Measurements from ENCODE around the gene P2RY8.
A peak's percentile ranks its signal among the peaks of the same experiment; 100 is the strongest.
"Not testable (repeated sequence)": the region's sequence is repeated elsewhere in the genome, so short reads cannot be mapped to it uniquely, and the experiment has no call there.

P2RY8 gene

DNA sequence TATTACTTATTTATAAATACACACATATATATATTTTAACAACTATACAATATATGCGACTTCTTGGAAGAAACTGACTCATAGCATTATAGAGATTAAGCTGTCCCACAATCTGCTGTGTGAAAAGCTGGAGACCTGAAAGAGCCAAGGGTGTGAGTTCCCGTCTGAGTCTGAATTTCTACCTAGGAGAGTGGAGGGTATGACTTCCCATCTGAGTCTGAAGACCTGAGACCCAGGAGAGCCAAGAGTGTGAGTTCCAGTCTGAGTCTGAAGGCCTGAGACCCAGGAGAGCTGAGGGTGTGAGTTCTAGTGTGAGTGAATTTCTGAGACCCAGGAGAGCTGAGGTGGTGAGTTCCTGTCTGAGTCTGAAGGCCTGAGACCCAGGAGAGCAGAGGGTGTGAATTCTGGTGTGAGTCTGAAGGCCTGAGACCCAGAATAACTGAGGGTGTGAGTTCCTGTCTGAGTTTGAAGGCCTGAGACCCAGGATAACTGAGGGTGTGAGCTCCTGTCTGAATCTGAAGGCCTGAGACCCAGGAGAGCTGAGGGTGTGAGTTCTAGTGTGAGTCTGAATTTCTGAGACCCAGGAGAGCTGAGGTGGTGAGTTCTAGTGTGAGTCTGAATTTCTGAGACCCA is 8.9 kb upstream of the P2RY8 start:
- no peak for DNase-seq (ENCODE audit: low read depth)

DNA sequence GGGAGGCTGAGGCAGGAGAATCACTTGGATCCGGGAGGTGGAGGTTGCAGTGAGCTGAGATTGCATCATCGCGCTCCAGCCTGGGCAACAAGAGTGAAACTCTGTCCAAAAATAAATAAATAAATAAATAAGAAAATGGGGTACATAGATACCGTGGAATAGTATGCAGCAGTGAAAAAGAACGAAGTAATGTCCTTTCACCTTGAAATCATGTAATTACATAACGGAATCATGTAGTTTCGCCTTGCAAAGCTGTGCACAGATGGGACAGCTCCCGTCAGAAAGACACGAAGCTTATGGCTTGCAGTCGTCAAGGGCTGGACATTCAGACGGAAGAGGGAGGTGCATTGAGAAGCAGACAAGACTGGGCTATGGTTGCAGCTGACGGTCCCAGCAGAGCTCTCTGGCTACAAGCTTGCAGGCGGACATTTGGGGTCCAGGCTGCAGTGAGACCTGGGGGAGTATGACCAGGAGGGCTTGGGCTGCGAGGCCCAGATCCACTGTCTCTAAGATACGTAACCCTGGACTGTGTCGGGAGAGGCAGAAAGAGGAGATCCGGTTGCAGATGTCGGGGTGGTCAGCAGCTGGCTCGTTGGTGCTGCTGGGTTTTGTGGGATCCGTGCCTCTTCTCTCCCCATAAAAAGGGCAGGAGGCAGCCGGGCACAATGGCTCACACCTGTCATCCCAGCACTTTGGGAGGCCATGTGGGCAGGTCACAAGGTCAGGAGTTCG is 6.2 kb upstream of the P2RY8 start:
- no peak for DNase-seq (ENCODE audit: low read depth)

DNA sequence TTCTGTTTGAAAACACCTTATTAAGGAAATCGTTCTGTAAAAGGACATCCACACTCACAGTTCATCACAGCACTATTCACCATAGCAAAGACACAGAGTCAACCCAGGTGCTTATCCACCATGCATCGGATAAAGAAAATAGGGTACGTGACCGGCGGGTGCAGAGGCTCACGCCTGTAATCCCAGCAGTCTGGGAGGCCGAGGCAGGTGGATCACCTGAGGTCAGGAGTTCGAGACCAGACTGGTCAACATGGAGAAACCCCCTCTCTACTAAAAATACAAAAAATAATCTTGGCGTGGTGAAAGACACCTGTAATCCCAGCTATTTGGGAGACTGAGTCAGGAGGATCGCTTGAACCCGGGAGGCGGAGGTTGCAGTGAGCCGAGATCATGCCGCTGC is 2.2 kb upstream of the P2RY8 start:
- not testable (repeated sequence) for DNase-seq (ENCODE audit: low read depth)

DNA sequence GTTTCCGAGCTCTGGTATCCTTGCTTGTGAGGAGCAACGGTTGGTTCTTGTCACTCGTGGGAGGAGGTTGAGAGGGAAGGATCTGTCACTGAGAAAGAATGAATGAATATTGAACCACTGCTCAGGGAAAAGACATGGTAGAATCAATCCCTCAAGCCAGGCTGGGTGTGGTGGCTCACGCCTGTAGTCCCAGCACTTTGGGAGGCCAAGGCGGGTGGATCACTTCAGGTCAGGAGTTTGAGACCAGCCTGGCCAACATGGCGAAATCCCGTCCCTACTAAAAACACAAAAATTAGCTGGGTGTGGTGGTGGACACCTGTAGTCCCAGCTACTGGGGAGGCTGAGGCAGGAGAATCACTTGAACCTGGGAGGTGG is 718 bp upstream of the P2RY8 start:
- DNase-seq (ENCODE audit: low read depth): not testable (repeated sequence)

DNA sequence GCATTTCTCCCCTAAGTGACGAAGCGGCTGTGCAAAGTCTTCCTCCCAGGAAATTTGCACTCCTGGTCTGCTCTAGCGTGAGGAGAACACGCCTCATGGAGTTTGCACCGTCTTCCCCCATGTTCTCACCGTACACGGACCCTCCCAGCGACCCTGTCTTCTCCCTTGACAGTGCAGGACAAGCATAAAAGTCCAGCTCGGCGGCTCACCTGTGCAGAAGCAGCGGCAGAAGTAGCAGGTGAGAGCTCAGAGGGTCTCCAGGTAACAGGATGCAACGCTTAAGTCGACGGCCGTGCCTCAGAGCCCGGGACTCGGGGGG is 314 bp downstream of the P2RY8 start:
- DNase-seq (ENCODE audit: low read depth): no peak

DNA sequence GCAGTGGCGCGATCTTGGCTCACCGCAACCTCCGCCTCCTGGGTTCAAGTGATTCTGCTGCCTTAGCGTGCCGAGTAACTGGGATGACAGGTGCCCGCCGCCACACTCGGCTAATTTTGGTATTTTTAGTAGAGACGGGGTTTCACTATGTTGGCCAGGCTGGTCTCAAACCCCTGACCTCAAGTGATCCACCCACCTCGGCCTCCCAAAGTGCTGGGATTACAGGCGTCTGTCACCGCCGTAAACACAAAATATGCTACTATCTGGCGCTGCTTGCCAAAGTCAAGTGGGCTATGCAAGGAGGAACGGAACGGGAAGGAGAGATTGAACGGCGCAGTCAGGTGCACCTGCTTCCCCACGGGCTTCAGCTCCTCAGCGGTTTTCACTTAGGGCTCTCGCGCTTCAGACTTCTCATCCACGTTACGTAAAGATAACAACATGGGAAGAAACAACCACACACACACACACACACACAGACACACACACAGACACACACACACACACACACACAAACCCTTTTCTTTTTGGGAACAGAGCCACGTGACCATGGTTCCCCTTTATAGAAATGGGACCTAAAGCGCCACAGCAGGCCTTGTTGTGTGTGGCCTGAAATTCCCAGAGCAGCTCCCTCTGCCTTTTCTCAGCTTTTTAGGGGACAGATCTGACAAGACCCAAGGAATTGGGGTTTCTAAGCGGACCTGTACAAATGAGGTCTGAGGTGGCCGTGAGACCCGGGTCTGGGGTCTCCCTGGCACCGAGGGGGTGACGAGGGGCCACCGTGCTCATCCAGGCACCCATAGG is 1.5 kb downstream of the P2RY8 start:
- peak; percentile 58 for DNase-seq (ENCODE audit: low read depth)

DNA sequence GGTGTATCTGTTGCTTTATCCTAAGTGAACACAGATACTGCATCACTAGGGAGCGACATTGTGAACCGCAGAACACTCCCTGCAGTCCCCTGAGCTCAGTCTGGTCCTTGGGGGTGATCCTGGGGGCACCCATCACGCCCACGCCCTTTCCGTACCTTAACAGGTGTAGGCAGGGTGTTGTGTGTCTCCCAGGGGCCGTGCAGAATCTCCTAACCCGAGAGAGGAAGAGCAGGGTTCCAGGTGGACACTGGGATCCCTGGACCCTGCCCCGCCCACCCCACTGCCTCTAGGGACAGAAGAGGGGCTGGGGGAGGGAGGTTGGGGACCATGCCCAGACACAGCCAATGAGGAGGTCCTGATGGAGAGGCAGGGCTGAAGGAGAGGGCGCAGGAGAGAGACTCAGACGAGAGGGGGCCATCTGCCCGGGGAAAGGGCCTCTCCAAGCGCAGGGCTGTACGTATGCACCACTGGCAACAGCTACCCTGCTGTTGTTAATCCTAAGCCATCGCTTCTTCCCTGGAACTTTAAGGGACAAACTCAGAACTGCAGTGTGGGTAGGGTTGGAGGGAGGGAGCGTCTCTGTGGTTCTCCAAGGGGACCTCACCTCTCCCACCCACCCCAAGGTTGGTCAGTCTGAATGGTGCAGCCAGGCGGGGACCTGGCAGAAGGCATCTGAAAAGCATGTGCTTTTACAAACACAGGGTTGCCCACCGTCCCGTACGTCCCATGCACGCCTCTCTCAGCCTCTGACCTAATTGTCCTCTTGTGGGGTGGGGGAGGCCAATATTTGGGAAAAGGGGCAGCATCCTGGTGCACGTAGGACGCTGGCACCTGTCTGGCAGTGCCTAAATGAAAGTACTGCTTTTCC is 2.5 kb downstream of the P2RY8 start:
- DNase-seq (ENCODE audit: low read depth): peak; percentile 49

DNA sequence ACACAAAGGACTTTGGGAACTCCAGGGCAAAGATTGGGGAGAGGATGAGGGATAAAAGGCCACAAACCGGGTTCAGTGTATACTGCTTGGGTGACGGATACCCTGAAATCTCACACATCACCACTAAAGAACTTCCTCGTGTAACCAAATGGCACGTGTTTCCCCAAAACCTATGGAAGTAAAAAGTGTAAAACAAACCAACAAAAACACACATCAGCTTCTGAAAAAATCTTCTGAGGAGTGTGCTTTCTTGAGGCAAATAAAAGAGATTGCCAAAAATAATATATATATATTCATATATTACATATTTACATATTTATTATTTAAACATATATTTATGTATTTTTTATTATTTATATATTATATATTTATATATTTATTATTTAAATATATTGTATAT is 3.9 kb downstream of the P2RY8 start:
- no peak for DNase-seq (ENCODE audit: low read depth)

DNA sequence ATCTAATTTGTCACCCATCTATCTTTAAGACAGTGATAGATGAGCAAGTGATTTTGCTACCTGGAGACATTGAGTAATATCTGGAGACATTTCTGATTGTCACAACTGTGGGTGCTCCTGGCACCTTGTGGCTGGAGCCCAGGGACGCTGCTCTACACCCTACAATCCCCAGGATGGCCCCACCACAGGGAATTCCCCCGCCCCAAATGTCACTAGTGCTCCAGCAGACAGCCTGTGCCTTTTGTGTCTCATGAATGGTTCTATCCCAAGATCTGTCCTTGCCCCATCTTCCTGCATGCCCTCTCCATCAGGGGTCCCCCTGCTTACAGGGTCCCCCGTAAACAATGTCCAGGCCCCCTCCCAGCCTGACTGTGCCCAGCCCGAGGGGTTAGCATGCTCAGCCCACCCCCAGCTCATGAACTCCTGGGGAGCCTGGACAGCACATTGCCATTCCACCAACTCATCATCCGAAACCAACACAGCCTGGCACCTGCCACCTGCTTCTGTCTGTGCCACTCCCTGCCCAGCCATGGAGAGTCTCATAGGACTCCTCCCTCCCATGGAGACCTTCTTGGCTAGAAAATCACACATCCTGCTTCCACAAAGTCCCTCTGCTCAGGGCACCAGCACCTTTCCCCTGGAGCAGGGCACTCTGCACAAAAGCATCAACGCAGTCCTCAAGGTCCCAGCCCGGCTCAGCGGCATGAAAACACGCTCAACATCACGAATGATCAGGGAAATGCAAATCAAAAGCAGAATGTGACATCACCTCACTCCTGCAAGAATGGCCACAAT is 5.7 kb downstream of the P2RY8 start:
- peak; percentile 43 for DNase-seq (ENCODE audit: low read depth)

DNA sequence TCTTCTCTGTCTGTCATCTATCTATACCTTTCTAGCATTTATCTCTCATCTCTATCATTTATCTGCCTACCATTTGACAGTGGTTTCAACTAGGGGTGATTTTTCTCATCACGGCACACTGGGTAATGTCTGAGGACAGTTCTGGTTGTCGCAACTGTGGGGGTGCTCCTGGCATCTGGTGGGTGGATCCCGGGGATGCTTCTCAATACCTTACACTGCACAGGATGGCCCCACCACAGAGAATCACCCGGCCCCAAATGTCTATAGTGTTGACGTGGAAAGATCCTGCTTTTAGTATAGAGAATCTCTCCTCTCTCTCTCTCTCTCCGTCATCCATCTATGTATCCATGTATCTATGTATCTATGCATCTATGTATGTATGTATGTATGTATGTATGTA is 7.2 kb downstream of the P2RY8 start:
- DNase-seq (ENCODE audit: low read depth): no peak

DNA sequence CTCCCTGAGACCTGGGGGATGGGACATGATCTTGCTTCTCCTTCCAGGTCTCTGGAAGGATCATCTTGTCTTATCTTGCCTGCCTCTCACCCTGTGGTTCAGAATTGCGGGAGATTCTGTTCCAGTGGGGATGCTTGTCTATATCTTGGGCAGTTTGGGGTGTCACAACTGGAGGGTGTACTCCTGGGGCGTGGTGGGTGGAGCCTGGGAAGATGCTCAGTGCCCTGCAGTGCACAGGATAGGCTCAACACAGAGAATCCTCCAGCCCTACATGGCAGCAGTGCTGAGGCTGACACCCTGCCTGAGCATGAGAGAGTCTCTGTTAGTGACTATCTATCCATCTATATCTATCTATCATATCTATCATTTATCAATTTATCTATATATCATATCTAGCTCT is 7.7 kb downstream of the P2RY8 start:
- DNase-seq (ENCODE audit: low read depth): no peak

DNA sequence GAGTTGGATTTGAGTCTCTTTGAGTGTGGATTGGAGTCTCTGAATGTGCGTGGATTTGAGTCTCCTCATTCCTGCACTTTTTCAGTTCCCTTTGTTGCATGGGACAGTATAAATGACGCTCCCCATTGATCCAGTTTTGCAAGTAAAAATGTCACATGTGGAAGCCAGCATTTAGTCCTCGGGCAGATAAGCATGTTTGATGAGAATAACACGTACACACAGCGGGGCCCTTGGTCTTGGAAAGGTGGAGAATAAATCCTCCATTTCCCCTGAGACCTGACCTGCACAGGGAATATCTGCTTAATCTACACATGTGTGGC is 8.1 kb downstream of the P2RY8 start:
- no peak for DNase-seq (ENCODE audit: low read depth)

DNA sequence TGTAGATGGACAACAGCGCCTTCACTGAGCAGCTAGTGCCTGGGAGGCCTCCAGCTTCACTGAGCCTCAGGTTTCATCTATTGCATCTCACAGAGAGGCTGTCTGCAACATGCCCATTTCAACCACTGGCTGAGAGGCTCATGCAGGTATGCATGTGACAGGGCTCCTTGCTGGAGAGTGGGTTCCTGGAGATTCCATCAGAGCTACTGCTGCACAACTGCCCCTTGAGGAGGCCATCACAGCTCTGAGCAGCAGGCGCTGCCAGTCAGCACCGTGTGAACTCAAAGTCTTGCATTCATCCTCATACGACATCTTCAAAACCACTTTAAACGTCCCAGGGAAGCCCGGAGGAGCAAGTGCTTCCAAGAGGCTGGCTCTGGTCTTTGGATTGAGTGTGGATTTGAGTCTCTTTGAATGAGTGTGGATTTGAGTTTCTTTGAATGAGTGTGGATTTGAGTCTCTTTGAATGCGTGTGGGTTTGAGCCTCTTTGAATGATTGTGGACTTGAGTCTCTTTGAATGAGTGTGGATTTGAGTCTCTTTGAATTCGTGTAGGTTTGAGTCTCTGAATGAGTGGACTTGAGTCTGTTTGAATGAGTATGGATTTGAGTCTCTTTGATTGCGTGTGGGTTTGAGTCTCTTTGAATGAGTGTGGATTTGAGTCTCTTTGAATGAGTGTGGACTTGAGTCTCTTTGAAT is 8.7 kb downstream of the P2RY8 start:
- DNase-seq (ENCODE audit: low read depth): no peak

DNA sequence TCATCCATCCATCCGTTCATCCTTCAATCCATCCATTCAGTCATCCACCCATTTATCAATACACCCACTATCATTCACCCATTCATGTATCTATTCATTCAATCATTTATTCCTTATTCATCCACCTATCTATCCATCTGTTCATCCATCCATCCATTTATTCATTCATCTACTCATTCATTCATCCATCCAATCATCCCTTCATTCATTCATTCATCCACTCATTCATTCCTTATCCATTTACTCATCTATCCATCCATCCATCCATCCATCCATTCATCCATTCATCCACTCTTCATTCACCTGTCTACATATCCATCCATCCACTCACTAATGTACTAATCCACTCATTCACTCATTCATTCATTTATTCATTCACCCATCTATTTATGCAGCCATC is 9.5 kb downstream of the P2RY8 start:
- DNase-seq (ENCODE audit: low read depth): no peak

DNA sequence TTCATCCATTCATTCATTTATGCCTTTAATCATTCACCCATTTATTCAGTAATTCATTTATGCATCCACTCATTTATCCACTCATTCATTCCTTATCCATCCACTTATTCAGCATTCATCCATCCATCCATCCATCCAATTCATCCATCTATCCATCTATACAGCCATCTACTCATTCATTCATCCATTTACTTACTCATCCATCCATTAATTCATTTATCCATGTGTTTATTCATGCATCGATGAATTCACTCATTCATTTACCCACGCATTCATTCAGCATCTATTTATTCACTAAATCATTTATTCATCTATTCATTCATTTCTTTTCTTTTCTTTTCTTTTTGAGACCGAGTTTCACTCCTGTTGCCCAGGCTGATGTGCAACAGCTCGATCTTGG is 10.4 kb downstream of the P2RY8 start:
- DNase-seq (ENCODE audit: low read depth): no peak

DNA sequence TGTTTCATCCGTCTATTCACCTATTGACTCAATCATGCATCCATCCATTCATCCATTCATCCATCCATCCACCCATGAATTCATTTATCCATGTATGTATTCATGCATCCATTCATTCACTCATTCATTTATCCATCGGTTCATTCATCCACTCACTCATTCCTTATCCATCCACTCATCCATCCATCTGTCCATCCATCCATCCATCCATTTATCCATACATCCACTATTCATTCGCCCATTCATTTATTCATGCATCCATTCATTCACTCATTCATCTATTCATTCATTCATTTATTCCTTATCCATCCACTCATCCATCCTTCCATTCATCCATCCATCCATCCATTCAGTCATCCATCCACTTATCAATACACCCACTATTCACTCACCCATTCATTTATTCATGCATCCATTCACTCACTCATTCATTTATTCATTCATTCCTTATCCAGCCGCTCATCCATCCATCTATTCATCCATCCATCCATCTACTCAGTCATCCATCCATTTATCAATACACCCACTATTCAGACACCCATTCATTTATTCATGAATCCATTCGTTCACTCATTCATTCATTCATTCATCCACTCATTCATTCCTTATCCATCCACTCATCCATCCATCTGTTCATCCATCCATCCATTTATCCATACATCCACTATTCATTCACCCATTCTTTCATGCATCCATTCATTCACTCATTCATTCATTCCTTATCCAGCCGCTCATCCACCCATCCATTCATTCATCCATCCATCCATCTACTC is 11.2 kb downstream of the P2RY8 start:
- DNase-seq (ENCODE audit: low read depth): no peak

DNA sequence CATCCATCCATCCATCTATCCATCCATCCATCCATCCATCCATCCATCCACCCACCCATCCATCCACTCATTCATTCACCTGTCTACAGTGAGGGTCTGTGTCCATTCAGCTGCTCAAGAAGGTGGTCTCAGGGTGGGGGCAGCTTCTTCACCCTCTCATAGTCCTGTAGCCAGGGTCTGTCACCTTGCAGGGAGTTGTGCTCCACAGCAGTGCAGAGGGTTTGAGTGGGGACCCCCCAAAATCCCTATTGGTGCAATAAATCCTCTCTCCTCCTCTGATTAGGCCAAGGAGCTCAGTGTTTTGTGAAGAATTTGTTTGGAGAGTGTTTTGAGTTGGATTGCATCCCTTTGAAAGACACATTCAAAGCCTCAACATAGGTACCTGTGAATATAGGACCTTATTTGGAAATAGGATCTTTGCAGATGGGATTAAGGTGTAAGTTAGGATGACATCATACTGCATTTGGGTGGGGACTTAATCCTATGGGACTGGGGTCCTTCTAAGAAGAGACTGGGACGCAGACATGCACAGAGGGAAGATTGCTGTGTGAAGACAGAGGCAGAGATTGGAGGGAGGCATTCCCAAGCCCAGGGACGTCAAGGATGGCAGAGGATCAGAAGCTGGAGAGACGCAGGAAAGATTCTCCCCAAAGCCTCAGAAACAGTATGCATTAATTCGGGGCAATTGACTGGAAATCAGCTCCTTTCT is 12.0 kb downstream of the P2RY8 start:
- no peak for DNase-seq (ENCODE audit: low read depth)

DNA sequence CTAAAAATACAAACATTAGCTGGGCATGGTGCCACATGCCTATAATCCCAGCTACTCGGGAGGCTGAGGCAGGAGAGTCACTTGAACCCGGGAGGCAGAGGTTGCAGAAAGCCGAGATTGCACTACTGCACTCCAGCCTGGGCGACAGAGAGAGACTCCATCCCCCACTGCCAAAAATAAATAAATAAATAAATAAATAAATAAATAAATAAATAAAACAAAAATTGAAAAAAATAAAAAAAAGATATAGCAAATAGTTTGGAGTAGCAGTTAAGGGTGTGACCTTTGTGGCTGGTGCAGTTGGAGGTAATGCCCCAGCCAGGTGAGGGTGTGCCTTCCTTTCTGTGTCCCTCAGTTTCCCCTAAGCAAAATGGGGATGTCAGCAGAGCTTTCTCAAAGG is 14.1 kb downstream of the P2RY8 start:
- DNase-seq (ENCODE audit: low read depth): not testable (repeated sequence)

DNA sequence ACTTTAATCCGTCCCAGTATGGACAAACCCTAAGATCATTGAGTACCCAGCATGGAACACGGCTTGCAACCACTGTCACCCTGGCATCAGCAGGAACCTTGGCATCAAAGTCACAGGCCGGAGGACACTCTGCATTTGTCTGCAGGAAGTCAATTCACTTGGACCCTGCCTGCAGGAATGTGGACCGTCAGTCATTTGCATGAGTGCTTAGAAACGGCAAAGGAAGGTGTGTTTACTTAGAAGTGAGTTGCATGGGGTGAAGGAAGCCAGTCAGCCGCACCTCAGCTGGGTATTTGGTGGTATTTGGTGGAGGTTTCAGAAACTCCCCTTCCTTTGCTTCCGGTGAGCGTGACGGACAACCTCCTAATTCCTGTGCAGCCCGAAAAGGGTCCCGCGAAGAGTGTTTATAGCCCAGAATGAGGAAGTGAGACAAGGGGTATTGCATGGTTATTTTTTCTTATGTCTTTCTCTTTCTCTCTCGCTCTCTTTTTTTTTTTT is 15.5 kb downstream of the P2RY8 start:
- DNase-seq (ENCODE audit: low read depth): peak; percentile 57

DNA sequence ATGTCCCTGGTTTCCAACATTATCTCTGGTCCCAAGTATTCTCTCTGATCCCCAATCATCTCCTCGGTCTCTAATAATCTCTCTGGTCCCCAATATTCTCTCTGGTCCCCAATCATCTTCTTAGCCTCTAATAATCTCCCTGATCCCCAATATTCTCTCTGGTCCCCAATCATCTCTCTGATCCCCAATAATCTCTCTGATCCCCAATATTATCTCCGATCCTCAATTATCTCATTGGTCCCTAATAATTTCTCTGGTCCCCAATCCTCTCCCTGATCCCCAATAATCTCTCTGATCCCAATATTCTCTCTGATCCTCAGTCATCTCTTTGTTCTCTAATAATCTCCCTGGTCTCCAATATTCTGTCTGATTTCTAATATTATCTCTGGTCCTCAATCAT is 16.6 kb downstream of the P2RY8 start:
- no peak for DNase-seq (ENCODE audit: low read depth)
